GM19467 (cell line): ENCODE data around the gene AACS.
"Not testable (repeated sequence)": the region's sequence is repeated elsewhere in the genome, so short reads cannot be mapped to it uniquely, and the experiment has no call there.

Experiments used
- ATAC-seq: cut with Tn5 transposase; IDR thresholded peaks from one replicate; pipeline ENCODE4 v1.9.1; 2021; ENCODE audit warnings: mild to moderate bottlenecking, moderate library complexity; ENCODE audit not compliant: unreplicated experiment

The AACS gene

GRCh38 chr12:125055591-125055990 lies 9.6 kb upstream of the AACS start:
- no peak for ATAC-seq

- ATAC-seq, result no peak
These were observed 8.9 kb upstream of the AACS start for GRCh38 chr12:125056306-125056705.

- ATAC-seq, result no peak
These were observed 7.5 kb upstream of the AACS start for GRCh38 chr12:125057708-125058107.

- ATAC-seq, result no peak
These were observed 4.0 kb upstream of the AACS start for GRCh38 chr12:125061229-125061628.

GRCh38 chr12:125063522-125063921 lies 1.7 kb upstream of the AACS start:
- ATAC-seq, result not testable (repeated sequence)

GRCh38 chr12:125064492-125064891 lies 743 bp upstream of the AACS start:
- no peak for ATAC-seq

- ATAC-seq, result no peak
These were observed 810 bp downstream of the AACS start for GRCh38 chr12:125065919-125066570.

- ATAC-seq, result no peak
These were observed 3.2 kb downstream of the AACS start for GRCh38 chr12:125068391-125068790.

- ATAC-seq, result no peak
These were observed 4.4 kb downstream of the AACS start for GRCh38 chr12:125069616-125070015.

GRCh38 chr12:125070112-125070511 lies 4.9 kb downstream of the AACS start:
- no peak for ATAC-seq

- no peak for ATAC-seq
These were observed 5.6 kb downstream of the AACS start for GRCh38 chr12:125070661-125071390.

GRCh38 chr12:125071456-125071855 lies 6.2 kb downstream of the AACS start:
- ATAC-seq, result no peak

GRCh38 chr12:125072496-125072895 lies 7.3 kb downstream of the AACS start:
- ATAC-seq, result no peak

- ATAC-seq, result not testable (repeated sequence)
These were observed 9.1 kb downstream of the AACS start for GRCh38 chr12:125074294-125074693.

GRCh38 chr12:125076103-125076502 lies 10.9 kb downstream of the AACS start:
- no peak for ATAC-seq

GRCh38 chr12:125079084-125079483 lies 13.8 kb downstream of the AACS start:
- ATAC-seq, result no peak

- no peak for ATAC-seq
These were observed 14.7 kb downstream of the AACS start for GRCh38 chr12:125079648-125080645.

- no peak for ATAC-seq
These were observed 16.2 kb downstream of the AACS start for GRCh38 chr12:125081427-125081826.

- no peak for ATAC-seq
These were observed 17.8 kb downstream of the AACS start for GRCh38 chr12:125083072-125083471.

GRCh38 chr12:125088199-125088598 lies 23.0 kb downstream of the AACS start:
- ATAC-seq, result not testable (repeated sequence)

GRCh38 chr12:125089083-125089482 lies 23.8 kb downstream of the AACS start:
- ATAC-seq, result no peak
